Gastrocnemius medialis (tissue), 4 donors: Measurements from ENCODE around the gene BRS3.

Experiments used
- POLR2A ChIP-seq, 2 donors: fragments of 450-650 bp; IDR thresholded peaks; one replicate each; pipeline ENCODE4 v1.6.1; 2017; ENCODE audit warnings: antibody characterized with exemption in 2 of 2, mild to moderate bottlenecking in 2 of 2, moderate library complexity in 2 of 2
- TF ChIP-seq, protein P1 (sequence below), 5 experiments: fragments of 450-650 bp in 3 of 5; fragments of 200-600 bp in 2 of 5; sonication (generic) in 2 of 5; IDR thresholded peaks in 4 of 5; conservative IDR thresholded peaks in 1 of 5; 1 replicate in 4 of 5; 2 replicates in 1 of 5; pipeline ENCODE4 v1.5.1; 2016 to 2019; ENCODE audit warnings: antibody characterized with exemption in 5 of 5, mild to moderate bottlenecking in 3 of 5, moderate library complexity in 3 of 5

DNA sequence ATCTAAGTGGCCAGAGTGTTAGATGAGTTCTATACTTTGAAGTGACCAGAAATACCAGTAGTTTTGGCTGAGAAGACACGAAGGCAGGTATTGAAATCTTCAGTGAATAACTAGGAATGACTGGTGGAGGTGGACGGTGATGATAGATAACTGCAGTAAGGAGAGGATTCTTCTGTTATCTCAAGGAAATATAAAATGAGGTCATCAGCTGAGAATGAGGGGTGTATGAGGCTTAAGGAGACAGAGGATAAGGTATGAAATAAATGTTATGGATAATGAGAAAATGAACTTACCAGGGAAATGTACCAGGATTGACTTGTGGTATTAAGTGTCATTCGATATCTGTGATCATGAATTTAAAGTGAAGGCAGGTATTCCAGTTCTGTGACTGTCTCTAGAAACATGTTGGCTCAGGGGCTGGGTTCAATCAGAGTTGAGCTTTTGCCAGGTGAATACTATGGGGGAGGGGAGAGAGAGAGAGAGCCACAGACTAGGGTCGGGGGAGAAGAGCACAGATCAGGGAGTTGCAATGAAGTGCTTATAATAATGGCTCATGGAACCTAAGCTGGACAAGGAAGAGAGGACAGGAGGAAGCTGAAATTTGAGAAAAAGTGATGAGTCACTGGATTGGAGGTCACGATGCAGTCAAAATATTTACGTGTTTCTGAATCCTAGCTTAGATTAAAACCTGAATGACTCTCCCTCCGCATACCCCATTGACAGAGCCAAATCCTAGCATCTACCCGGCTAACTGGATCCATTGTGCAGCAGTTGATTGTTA lies 37.5 kb upstream of the BRS3 start:
- TF ChIP-seq, protein P1, sequence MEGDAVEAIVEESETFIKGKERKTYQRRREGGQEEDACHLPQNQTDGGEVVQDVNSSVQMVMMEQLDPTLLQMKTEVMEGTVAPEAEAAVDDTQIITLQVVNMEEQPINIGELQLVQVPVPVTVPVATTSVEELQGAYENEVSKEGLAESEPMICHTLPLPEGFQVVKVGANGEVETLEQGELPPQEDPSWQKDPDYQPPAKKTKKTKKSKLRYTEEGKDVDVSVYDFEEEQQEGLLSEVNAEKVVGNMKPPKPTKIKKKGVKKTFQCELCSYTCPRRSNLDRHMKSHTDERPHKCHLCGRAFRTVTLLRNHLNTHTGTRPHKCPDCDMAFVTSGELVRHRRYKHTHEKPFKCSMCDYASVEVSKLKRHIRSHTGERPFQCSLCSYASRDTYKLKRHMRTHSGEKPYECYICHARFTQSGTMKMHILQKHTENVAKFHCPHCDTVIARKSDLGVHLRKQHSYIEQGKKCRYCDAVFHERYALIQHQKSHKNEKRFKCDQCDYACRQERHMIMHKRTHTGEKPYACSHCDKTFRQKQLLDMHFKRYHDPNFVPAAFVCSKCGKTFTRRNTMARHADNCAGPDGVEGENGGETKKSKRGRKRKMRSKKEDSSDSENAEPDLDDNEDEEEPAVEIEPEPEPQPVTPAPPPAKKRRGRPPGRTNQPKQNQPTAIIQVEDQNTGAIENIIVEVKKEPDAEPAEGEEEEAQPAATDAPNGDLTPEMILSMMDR (IDR thresholded peaks at IDR 0.05 in 4 of 5, conservative IDR thresholded peaks at IDR 0.05 in 1 of 5), result no peak
- TF ChIP-seq POLR2A (IDR thresholded peaks at IDR 0.05), result no peak
